GM12872 (cell line): ENCODE results near the gene RETN.

Source experiments
- CTCF ChIP-seq: IDR thresholded peaks from 3 replicates; pipeline ENCODE4 v1.5.1; 2011; ENCODE audit warnings: low read depth, mild to moderate bottlenecking, low read length, moderate library complexity; ENCODE audit not compliant: insufficient read depth

Gene RETN

GRCh38 chr19:7633698-7634097 lies 35.2 kb upstream of the RETN start, which contains the start of gene PCP2:
Gene PCP2 (minus strand): TSS chr19:7633719. CDS start chr19:7633457, 262 bp downstream.
- no peak for TF ChIP-seq CTCF

GRCh38 chr19:7635670-7636069 lies 33.2 kb upstream of the RETN start:
- no peak for TF ChIP-seq CTCF

- TF ChIP-seq CTCF = no peak
These were observed 32.5 kb upstream of the RETN start for GRCh38 chr19:7636317-7636690.

- no peak for TF ChIP-seq CTCF
These were observed 32.0 kb upstream of the RETN start, which contains the start of gene STXBP2 for GRCh38 chr19:7636691-7637373. Gene STXBP2 (plus strand): TSS chr19:7637110. CDS start chr19:7637150, 40 bp downstream.

- TF ChIP-seq CTCF = no peak
These were observed 31.2 kb upstream of the RETN start for GRCh38 chr19:7637374-7638256.

- TF ChIP-seq CTCF = no peak
These were observed 29.9 kb upstream of the RETN start for GRCh38 chr19:7638802-7639465.

- TF ChIP-seq CTCF = no peak
These were observed 28.9 kb upstream of the RETN start for GRCh38 chr19:7639863-7640348.
